Hepatocyte (in vitro differentiated cells): ENCODE measurements around the gene SPRR5. TPM values are rescaled to one million over a fixed set of nuclear protein-coding genes. Genes with fewer than 3 reads are reported as not detected.

Source experiments
- DNase-seq: peaks from one replicate; pipeline ENCODE4 v3.0.0-alpha.2; 2016; ENCODE audit warnings: low spot score
- H2AFZ ChIP-seq: fragments of 200-600 bp; sonication (generic); 2 replicates; pipeline ENCODE4 v1.6.0; 2016; ENCODE audit warnings: antibody characterized with exemption, mild to moderate bottlenecking
- H3K27ac ChIP-seq: fragments of 200-600 bp; sonication (generic); 2 replicates; pipeline ENCODE4 v1.5.1; 2016; ENCODE audit warnings: mild to moderate bottlenecking
- H3K27me3 ChIP-seq: fragments of 200-600 bp; sonication (generic); 2 replicates; pipeline ENCODE4 v1.6.1; 2016
- H3K36me3 ChIP-seq: fragments of 200-600 bp; sonication (generic); replicated peaks from 2 replicates; pipeline ENCODE4 v1.5.1; 2016; ENCODE audit warnings: low read depth; ENCODE audit not compliant: insufficient read depth
- H3K4me1 ChIP-seq: fragments of 200-600 bp; sonication (generic); 2 replicates; pipeline ENCODE4 v1.5.1; 2016; ENCODE audit warnings: mild to moderate bottlenecking, moderate library complexity; ENCODE audit not compliant: insufficient read depth
- H3K4me2 ChIP-seq: fragments of 200-600 bp; sonication (generic); 2 replicates; pipeline ENCODE4 v1.6.0; 2016
- H3K4me3 ChIP-seq: fragments of 200-600 bp; sonication (generic); 2 replicates; pipeline ENCODE4 v1.5.1; 2016; ENCODE audit warnings: mild to moderate bottlenecking
- H3K79me2 ChIP-seq: fragments of 200-600 bp; sonication (generic); 2 replicates; pipeline ENCODE4 v1.6.0; 2017; ENCODE audit warnings: mild to moderate bottlenecking
- H3K9me2 ChIP-seq: fragments of 200-600 bp; sonication (generic); replicated peaks from 2 replicates; pipeline ENCODE4 v1.6.0; 2017; ENCODE audit warnings: mild to moderate bottlenecking; ENCODE audit not compliant: insufficient read depth
- H3K9me3 ChIP-seq: fragments of 200-600 bp; sonication (generic); 2 replicates; pipeline ENCODE4 v1.5.1; 2016; ENCODE audit warnings: low read depth, mild to moderate bottlenecking
- H4K20me1 ChIP-seq: fragments of 200-600 bp; sonication (generic); 2 replicates; pipeline ENCODE4 v1.6.0; 2016; ENCODE audit warnings: mild to moderate bottlenecking; ENCODE audit not compliant: insufficient read depth, poor library complexity, severe bottlenecking
- EZH2 ChIP-seq: fragments of 200-600 bp; sonication (generic); IDR thresholded peaks from 2 replicates; pipeline ENCODE4 v1.6.1; 2016; ENCODE audit warnings: antibody characterized with exemption, mild to moderate bottlenecking, borderline replicate concordance
- EZH2phosphoT487 ChIP-seq: fragments of 200-600 bp; sonication (generic); IDR thresholded peaks from one replicate; pipeline ENCODE4 v1.6.1; 2018; ENCODE audit warnings: antibody characterized with exemption, mild to moderate bottlenecking, low read depth, moderate library complexity; ENCODE audit not compliant: unreplicated experiment, severe bottlenecking
- WGBS: methylation state at CpG from one replicate; pipeline ENCODE4 v1.1.6; 2016; ENCODE audit warnings: low lambda C conversion rate; ENCODE audit errors: missing lambda C conversion rate; 5-methylcytosine and 5-hydroxymethylcytosine counted together
- polyA plus RNA-seq: library from polyadenylated mRNA; unstranded; fragments of >200 nt; fragmentation: Nextera tagmentation; extraction: Ambion mirVana; gene quantifications from 2 replicates; pipeline ENCODE4 v1.2.1, GENCODE V29; 2016
- total RNA-seq: library from RNA; depleted of rRNA; stranded (reverse); fragments of >200 nt; gene quantifications from 2 replicates; pipeline ENCODE4 v1.2.3, GENCODE V29; 2014
- TF ChIP-seq, protein P1 (sequence below): fragments of 200-600 bp; sonication (generic); IDR thresholded peaks from 2 replicates; pipeline ENCODE4 v1.5.1; 2016; ENCODE audit warnings: antibody characterized with exemption, mild to moderate bottlenecking; ENCODE audit not compliant: poor library complexity

SPRR5 gene
- total and polyA plus RNA-seq, 2 experiments from 2014 or later, result not detected

- TF ChIP-seq EZH2phosphoT487 (no peak), EZH2 (no peak)
- TF ChIP-seq, protein P1, sequence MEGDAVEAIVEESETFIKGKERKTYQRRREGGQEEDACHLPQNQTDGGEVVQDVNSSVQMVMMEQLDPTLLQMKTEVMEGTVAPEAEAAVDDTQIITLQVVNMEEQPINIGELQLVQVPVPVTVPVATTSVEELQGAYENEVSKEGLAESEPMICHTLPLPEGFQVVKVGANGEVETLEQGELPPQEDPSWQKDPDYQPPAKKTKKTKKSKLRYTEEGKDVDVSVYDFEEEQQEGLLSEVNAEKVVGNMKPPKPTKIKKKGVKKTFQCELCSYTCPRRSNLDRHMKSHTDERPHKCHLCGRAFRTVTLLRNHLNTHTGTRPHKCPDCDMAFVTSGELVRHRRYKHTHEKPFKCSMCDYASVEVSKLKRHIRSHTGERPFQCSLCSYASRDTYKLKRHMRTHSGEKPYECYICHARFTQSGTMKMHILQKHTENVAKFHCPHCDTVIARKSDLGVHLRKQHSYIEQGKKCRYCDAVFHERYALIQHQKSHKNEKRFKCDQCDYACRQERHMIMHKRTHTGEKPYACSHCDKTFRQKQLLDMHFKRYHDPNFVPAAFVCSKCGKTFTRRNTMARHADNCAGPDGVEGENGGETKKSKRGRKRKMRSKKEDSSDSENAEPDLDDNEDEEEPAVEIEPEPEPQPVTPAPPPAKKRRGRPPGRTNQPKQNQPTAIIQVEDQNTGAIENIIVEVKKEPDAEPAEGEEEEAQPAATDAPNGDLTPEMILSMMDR, result no peak
- no peak overlapping the region for H2AFZ ChIP-seq
- no peak for DNase-seq
- no peaks in the 10 kb centered on the region for H3K27me3 ChIP-seq
- no peaks in the 10 kb centered on the region for H3K36me3 ChIP-seq
- no peak overlapping the region for H3K4me2 ChIP-seq
- no peaks in the 10 kb centered on the region for H3K9me3 ChIP-seq
- no peaks in the 10 kb centered on the region for H3K79me2 ChIP-seq
- no peaks in the 10 kb centered on the region for H3K9me2 ChIP-seq
- no peak overlapping the region for H3K27ac ChIP-seq
- no peaks in the 10 kb centered on the region for H4K20me1 ChIP-seq
- no peaks in the 10 kb centered on the region for H3K4me1 ChIP-seq
- H3K4me3 ChIP-seq, result no peak overlapping the region
Measured at GRCh38 chr1:152977614-152978013, 30.6 kb downstream of the SPRR5 start.

GRCh38 chr1:152980676-152981075, 33.7 kb downstream of the SPRR5 start:
- TF ChIP-seq, protein P1, result no peak
- TF ChIP-seq EZH2 (no peak), EZH2phosphoT487 (no peak)
- Histone ChIP-seq H3K27ac (no peak overlapping the region), H3K36me3 (no peaks in the 10 kb centered on the region), H2AFZ (no peak overlapping the region), H3K9me2 (no peaks in the 10 kb centered on the region), H3K4me3 (no peak overlapping the region), H3K79me2 (no peaks in the 10 kb centered on the region), H3K9me3 (no peaks in the 10 kb centered on the region), H3K27me3 (no peaks in the 10 kb centered on the region), H3K4me1 (no peaks in the 10 kb centered on the region), H4K20me1 (no peaks in the 10 kb centered on the region), H3K4me2 (no peak overlapping the region)
- no peak for DNase-seq
- WGBS, result 50% methylated on average over 1 of the region's 1 CpG

DNA sequence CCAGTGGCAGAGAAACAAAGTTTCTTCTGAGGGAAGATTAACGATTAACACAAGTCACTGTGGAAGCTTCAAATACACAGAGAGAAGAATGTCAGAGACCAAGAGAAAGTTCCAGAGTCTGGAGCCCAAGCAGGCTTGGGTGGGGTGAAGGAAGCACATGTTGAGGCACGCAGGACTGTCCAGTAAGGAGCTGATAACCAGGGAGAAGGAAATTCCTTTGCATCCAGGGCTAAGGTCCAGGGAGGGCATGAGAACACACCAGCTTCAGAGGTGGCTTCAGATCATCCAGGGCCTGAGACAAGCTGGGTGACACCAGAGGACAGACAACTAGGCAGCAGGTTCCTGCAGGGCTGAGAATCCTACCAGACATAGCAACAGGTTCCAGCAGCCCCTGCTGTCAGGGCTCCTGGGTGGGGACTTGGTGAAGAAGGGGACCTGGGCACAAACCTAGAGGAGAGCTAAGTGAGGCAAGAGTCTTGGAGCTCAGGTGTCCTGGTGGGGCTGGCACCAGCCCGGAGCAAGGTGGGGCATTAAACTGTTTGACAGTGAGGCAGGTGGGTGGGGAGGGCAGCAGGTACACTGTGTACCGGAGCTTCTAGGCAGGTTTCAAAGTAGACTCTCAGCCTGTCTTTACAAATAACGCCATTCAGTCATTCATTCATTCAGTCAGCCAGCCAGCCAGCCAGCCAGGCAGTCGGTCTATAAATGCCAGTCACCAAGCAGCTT, 34.3 kb downstream of the SPRR5 start:
- no peaks in the 10 kb centered on the region for H3K4me1 ChIP-seq
- no peaks in the 10 kb centered on the region for H3K79me2 ChIP-seq
- H2AFZ ChIP-seq, result no peak overlapping the region
- H3K9me2 ChIP-seq, result no peaks in the 10 kb centered on the region
- H3K36me3 ChIP-seq, result no peaks in the 10 kb centered on the region
- no peak overlapping the region for H3K4me3 ChIP-seq
- WGBS, result 70% methylated on average over 6 of the region's 6 CpGs
- no peak overlapping the region for H3K4me2 ChIP-seq
- no peaks in the 10 kb centered on the region for H3K9me3 ChIP-seq
- no peak for DNase-seq
- TF ChIP-seq EZH2phosphoT487, result no peak
- no peak for TF ChIP-seq EZH2
- TF ChIP-seq, protein P1, result no peak
- no peak overlapping the region for H3K27ac ChIP-seq
- no peaks in the 10 kb centered on the region for H4K20me1 ChIP-seq
- H3K27me3 ChIP-seq, result no peaks in the 10 kb centered on the region
